GM18511 (cell line): ENCODE results near the gene KRT3.

Source experiments
- ATAC-seq: cut with Tn5 transposase; IDR thresholded peaks from one replicate; pipeline ENCODE4 v1.9.1; 2021; ENCODE audit warnings: mild to moderate bottlenecking, moderate library complexity; ENCODE audit not compliant: unreplicated experiment

KRT3 gene

GRCh38 chr12:52795694-52796428, at the start of gene KRT3:
Gene KRT3 (minus strand): TSS chr12:52796117. CDS start chr12:52796042, 75 bp downstream.
- no peak for ATAC-seq

GRCh38 chr12:52844386-52844785, 48.5 kb upstream of the KRT3 start:
- no peak for ATAC-seq

DNA sequence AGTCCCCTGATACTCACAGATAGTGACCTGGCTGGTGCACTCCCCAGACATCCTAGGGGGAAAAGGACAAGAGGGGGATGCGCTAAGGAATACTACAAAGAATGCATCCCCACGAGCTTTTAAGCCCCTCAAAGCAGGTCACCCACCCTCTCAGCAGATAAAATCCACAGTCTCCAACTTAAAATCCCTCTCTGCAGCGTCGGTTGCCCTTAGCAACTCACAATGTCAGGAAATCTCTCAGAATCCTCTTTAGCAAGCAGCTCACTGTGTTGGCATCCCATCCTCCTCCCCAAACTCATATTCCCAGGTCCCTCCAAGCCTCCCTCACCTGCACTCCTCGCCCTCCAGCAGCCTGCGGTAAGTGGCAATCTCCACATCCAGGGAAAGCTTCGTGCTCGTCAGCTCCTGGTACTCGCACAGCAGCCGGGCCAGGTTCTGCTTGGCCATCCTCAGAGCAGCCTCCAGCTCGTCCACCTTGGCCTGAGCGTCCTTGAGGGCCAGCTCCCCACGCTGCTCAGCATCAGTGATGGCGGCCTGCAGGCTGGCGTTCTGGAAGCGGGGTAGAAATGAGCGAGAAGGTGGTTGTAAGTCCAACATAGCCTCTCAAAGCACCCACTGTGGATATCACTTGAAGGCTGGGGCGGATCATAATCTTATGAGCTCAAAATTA, 43.7 kb upstream of the KRT3 start:
- no peak for ATAC-seq

- ATAC-seq = no peak
Measured at GRCh38 chr12:52838609-52839435, 42.9 kb upstream of the KRT3 start.

GRCh38 chr12:52837781-52838608, 42.1 kb upstream of the KRT3 start:
- ATAC-seq = no peak

GRCh38 chr12:52837413-52837741, 41.5 kb upstream of the KRT3 start:
- no peak for ATAC-seq

DNA sequence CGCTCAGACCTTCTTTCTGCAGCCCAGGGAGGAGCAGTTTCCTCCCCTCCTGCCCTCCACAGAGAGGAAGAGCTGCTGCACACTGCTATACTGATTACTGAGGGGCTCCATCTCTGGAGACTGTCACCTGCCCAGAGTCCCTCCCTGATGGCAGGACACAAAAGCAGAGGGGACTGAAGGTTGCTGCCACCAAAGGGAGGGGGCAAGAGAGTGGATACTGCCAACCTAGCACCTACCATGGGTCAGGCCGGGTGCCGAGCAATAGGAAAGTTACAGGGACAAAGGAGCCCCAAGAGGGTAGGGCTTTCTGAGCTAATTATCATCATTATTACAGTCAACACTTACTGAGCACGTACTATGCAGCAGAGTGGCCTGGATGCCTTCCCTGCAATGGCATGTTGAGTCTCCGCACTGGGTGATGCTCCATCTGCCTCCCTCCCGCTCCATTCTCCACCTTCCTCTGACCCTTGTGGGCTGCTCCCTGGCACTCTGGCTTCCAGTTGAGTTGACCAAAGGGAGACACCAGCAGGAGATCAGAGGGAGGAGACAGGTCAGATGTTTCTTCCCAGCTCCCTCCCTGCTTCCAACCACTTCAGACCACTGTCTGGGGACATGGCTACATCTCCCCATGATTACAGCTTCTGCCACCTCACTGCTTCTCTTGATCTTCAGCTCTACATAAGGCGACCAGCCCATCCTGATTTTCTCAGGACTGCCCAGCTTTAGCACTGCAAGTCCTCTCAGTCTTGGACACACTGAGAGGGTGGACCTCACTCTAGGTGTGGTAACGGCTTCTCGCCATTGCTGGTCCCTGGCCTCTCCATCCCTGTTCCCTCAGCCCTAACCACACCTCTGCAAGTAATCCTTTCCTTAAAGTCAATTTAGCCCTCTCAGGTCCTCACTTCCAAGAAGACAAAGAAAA, 40.8 kb upstream of the KRT3 start:
- ATAC-seq = no peak

DNA sequence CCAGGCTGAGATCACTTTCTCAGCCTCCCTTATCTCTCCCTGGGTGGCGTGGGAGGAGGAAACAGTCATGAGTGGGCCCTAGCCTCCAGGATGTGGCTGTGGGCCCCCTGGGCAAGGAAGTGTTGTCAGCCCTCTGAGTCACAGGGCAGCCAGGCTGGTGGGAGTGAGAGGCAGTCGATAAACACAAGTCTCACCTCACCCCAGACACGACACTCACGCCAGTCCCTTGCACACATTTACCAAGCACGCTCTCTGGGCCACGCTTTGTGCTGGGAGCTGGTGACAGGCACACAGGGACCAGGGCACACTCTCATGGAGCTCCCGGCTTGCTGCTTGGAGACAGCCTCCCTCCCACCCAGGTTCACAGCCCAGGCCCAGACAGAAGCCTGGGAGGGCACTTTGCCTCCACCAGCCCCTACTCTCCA, 40.1 kb upstream of the KRT3 start:
- ATAC-seq = no peak

DNA sequence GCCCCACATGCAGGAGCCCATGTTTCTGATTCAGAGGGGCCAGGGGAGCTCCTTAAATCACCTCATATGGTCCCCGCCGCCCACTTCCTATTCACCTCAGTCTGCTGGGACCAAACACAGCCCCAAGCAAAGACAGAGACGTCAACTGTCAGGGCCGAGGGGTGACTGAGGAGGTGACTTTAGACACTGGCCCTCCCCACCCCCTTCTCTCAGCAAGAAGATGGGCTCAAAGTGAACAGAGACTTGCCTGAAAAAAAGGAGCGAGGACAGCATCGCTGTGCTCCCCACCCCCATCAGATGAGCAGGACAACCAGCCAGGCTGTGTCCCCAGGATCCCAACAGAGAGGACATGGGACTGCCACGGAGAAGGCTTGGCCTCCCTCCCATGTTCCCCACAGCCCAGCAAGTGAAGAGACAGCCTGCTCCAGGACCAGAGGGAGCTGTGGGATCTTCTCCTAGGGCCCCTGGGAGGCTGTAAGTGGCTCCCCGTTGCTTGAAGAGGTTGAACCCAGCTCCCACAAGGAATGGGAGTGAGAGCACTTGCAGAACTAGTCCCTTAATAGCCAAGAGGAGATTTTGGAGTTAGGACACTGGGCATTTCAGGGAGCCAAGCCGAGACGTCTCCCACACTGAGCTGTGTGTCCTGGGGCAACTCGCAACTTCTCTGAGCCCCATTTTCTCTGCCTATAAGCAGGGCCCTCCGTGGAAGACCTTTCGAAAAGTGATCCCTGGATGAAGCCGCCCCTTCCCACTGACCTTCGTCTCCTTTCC, 39.5 kb upstream of the KRT3 start:
- ATAC-seq = no peak

DNA sequence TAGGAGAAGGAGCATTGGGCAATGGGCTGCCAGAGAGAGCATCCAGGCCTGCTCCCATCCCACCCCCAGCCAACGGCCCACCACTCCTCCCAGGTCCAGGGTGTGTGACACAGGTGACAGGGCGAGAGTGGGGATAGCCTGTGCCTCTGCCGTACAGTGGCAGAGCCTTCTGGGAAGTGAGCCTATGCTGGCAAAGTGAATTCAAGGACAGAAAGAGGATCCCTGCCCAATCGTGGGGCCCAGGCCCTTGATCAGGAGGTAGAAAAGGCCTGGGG, 38.7 kb upstream of the KRT3 start:
- ATAC-seq = no peak

- no peak for ATAC-seq
Measured at GRCh38 chr12:52833922-52834726, 38.2 kb upstream of the KRT3 start, which contains the start of gene KRT79. Gene KRT79 (minus strand): TSS chr12:52834311. CDS start chr12:52834260, 51 bp downstream.

DNA sequence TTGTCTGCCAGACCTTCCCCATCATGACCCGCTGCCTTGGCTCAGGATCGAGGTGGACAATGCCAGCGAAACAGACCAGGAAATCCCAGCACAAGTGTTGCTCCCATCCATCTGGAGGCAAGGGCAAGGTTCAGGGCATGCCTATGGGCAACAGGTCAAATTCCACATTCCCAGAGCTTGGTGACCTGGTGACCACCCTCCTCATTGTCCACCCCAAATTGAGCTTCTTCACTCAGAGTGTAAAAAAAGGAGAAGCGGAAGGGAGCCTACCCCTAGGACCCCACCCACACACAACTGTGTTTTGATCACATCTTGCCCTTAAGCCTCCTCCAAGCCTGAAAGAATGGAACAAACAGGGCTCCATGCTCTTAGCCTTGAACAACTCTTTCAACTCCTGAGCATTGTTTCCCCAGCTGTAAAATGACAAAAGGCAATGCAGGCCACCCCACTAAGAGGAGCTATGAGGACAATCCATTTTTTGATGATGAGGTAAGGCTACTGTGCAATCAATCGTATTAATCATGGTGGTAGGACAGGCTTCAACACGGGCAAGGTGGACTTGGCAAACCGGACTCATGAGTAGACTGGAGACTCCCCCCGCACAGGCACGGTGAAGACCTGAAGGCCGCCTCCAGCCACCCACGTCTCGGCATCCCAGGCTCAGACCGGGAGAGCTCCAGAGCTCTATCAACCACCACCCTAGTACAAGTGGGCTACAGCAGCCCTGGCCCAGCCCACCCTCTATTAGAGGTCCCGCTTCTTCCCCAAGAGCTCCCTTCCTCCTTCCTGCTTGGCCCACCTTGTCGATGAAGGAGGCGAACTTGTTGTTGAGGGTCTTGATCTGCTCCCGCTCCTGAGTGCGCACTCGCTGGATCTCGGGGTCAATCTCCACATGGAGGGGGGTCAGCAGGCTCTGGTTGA, 37.3 kb upstream of the KRT3 start:
- no peak for ATAC-seq

- ATAC-seq = no peak
Measured at GRCh38 chr12:52832451-52832850, 36.5 kb upstream of the KRT3 start.

- no peak for ATAC-seq
Measured at GRCh38 chr12:52831251-52831650, 35.3 kb upstream of the KRT3 start.

DNA sequence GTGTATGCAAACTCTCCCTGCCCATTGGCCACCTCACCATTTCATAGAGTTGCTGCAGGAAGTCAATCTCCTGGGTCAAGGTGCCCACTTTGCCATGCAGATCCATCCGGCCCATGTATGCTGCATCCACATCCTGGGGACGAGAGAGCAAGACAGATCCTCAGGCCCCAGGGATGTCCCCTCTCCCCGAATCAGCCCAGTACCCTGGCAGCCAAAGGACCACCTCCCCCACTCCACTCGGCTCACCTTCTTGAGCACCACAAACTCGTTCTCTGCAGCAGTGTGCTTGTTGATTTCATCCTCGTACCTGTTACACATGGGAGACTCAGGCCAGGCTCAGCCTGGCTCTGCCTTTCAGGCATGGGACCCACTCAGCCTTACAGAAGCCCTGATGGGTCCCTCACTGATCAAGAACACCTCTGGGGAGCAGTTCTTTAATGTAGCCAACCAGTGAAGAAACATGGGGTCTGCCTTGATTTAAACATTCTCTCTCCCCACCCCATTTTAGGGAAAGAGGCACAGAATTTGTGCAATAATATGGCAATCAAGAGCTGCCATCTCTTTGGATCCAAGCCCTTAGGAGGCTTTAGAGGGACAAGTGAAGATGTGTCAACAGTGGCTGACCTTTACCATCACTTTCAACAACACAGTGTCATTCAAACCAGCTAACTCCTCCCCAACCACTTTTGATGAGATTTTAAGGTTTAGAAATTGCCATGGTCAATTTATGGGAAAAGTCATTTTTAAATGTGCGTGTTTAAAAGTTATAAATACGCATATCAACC, 34.3 kb upstream of the KRT3 start:
- ATAC-seq = no peak

DNA sequence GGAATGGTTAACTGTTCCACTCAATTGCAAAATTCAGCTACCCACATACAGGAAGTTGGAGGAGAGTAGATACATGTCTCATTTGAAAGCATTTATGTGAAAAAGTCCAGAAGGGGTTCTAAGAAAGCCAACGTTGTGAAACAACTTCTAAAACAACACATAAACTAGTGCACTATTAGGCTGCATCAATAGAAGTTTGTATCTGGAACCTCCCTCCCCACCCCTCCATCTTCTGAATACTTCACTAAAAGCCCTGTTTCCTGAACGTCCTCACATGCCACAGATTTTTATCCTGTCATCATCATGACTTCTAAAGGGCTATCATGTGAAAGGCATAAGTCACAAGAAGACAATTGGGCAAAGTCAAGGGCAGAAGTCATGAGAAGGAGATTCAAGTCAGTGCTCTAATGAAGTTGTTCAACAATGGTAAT, 32.7 kb upstream of the KRT3 start:
- no peak for ATAC-seq

DNA sequence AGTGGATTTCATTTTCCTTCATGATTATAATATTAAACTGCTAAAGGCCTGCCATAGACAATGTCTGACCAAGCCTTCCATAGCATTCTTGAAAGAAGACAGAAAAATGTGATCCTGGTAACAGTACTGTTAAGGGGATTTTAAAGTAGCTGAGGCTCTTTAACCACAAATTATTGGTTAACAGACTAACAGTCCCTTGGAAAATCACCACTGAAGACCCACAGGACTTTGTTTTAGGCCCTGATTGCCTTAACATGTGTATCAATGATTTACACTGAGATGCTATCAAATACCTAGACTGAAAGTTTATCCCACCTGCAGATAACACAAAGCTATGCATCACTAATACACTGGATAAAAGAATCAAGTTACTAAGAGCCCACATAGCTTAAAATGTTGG, 32.2 kb upstream of the KRT3 start:
- no peak for ATAC-seq
